Brain microvascular endothelial cell (primary cell): ENCODE measurements around the gene TIE1.

Source experiments
- DNase-seq: peaks from one replicate; pipeline ENCODE4 v3.0.0-alpha.2; 2020
- H3K27ac ChIP-seq: fragments of 250-450 bp; sonication (Bioruptor Pico); 2 replicates; pipeline ENCODE4 v1.5.1; 2020; ENCODE audit warnings: mild to moderate bottlenecking, moderate library complexity
- H3K27me3 ChIP-seq: fragments of 250-450 bp; sonication (Bioruptor Pico); replicated peaks from 2 replicates; pipeline ENCODE4 v1.5.1; 2020; ENCODE audit warnings: mild to moderate bottlenecking
- H3K36me3 ChIP-seq: fragments of 250-450 bp; sonication (Bioruptor Pico); replicated peaks from 2 replicates; pipeline ENCODE4 v1.5.1; 2020; ENCODE audit warnings: mild to moderate bottlenecking
- H3K4me3 ChIP-seq: 2 replicates; pipeline ENCODE4 v1.5.1; 2011; ENCODE audit warnings: low read depth, mild to moderate bottlenecking, control low read depth, low read length, moderate library complexity
- CTCF ChIP-seq: IDR thresholded peaks from 2 replicates; pipeline ENCODE4 v1.5.1; 2011; ENCODE audit warnings: low read depth, mild to moderate bottlenecking, moderate library complexity, low read length, control low read depth, inconsistent platforms; ENCODE audit errors: missing control alignments
- in situ Hi-C: cut with HindIII; loops from 2 replicates; pipeline ENCODE4 v1.10.0; 2017; ENCODE audit warnings: low sequenced_read_pairs, low pct_ligation_motif_present

Gene TIE1

GRCh38 chr1:43282220-43283195, 18.3 kb upstream of the TIE1 start:
- H3K27me3 ChIP-seq, result no peaks in the 10 kb centered on the region
- in situ Hi-C loops, result no loop called here
- TF ChIP-seq CTCF, result no peak
- no peak overlapping the region for H3K4me3 ChIP-seq
- DNase-seq, result no peak
- no peaks in the 10 kb centered on the region for H3K36me3 ChIP-seq
- no peak overlapping the region for H3K27ac ChIP-seq

GRCh38 chr1:43284065-43284464, 16.7 kb upstream of the TIE1 start:
- no peaks in the 10 kb centered on the region for H3K36me3 ChIP-seq
- in situ Hi-C loops, result no loop called here
- H3K27me3 ChIP-seq, result no peaks in the 10 kb centered on the region
- no peak overlapping the region for H3K4me3 ChIP-seq
- no peak overlapping the region for H3K27ac ChIP-seq
- DNase-seq, result no peak
- TF ChIP-seq CTCF, result no peak

GRCh38 chr1:43284546-43285110, 16.2 kb upstream of the TIE1 start:
- no peak for DNase-seq
- no peaks in the 10 kb centered on the region for H3K27me3 ChIP-seq
- in situ Hi-C loops, result no loop called here
- H3K4me3 ChIP-seq, result no peak overlapping the region
- TF ChIP-seq CTCF, result no peak
- H3K36me3 ChIP-seq, result no peaks in the 10 kb centered on the region
- H3K27ac ChIP-seq, result no peak overlapping the region

GRCh38 chr1:43285269-43285990, 15.4 kb upstream of the TIE1 start, which contains the start of gene C1orf210:
C1orf210 (minus strand) TSS chr1:43285581; CDS start chr1:43283270, 2,311 bp downstream.
- Histone ChIP-seq H3K27me3 (no peaks in the 10 kb centered on the region), H3K27ac (no peak within 1 kb of the TSS), H3K4me3 (no peak within 1 kb of the TSS), H3K36me3 (no peaks in the 10 kb centered on the region)
- in situ Hi-C loops, result no loop called here
- no peak for DNase-seq
- no peak for TF ChIP-seq CTCF

- no peak overlapping the region for H3K27ac ChIP-seq
- no peaks in the 10 kb centered on the region for H3K27me3 ChIP-seq
- no peak overlapping the region for H3K4me3 ChIP-seq
- in situ Hi-C loops, result no loop called here
- TF ChIP-seq CTCF, result no peak
- H3K36me3 ChIP-seq, result no peaks in the 10 kb centered on the region
- no peak for DNase-seq
These were observed 14.7 kb upstream of the TIE1 start for GRCh38 chr1:43286115-43286514.
